Measurements from ENCODE around the gene SCD5.

Gene SCD5

GRCh38 chr4:82797040-82797404 is 1.6 kb downstream of the SCD5 start:
- DNase-seq (ENCODE audit: low read depth), result no peak
- H3K4me3 ChIP-seq (ENCODE audit: low read depth, low read length), result no peak overlapping the region
- TF ChIP-seq CTCF (IDR thresholded peaks at IDR 0.05; ENCODE audit: low read depth, low read length, missing control alignments), result no peak

- H3K4me3 ChIP-seq (ENCODE audit: low read depth, low read length), result no peak overlapping the region
- no peak for DNase-seq (ENCODE audit: low read depth)
- TF ChIP-seq CTCF (IDR thresholded peaks at IDR 0.05; ENCODE audit: low read depth, low read length, missing control alignments), result no peak
Measured at GRCh38 chr4:82792912-82793649, 5.5 kb downstream of the SCD5 start.

- TF ChIP-seq CTCF (IDR thresholded peaks at IDR 0.05; ENCODE audit: low read depth, low read length, missing control alignments), result no peak
- no peak overlapping the region for H3K4me3 ChIP-seq (ENCODE audit: low read depth, low read length)
- DNase-seq (ENCODE audit: low read depth), result no peak
Measured at GRCh38 chr4:82791179-82791578, 7.4 kb downstream of the SCD5 start.

- TF ChIP-seq CTCF (IDR thresholded peaks at IDR 0.05; ENCODE audit: low read depth, low read length, missing control alignments), result no peak
- no peak overlapping the region for H3K4me3 ChIP-seq (ENCODE audit: low read depth, low read length)
- DNase-seq (ENCODE audit: low read depth), result no peak
Measured at GRCh38 chr4:82790060-82790660, 8.4 kb downstream of the SCD5 start.

GRCh38 chr4:82789025-82789776 is 9.4 kb downstream of the SCD5 start:
- no peak for DNase-seq (ENCODE audit: low read depth)
- no peak overlapping the region for H3K4me3 ChIP-seq (ENCODE audit: low read depth, low read length)
- no peak for TF ChIP-seq CTCF (IDR thresholded peaks at IDR 0.05; ENCODE audit: low read depth, low read length, missing control alignments)

- H3K4me3 ChIP-seq (ENCODE audit: low read depth, low read length), result no peak overlapping the region
- TF ChIP-seq CTCF (IDR thresholded peaks at IDR 0.05; ENCODE audit: low read depth, low read length, missing control alignments), result no peak
- DNase-seq (ENCODE audit: low read depth), result no peak
Measured at GRCh38 chr4:82787342-82787741, 11.3 kb downstream of the SCD5 start.
